PFSK-1 (cell line): ENCODE measurements around the gene PEX1.

Source experiments
- FOXP2 ChIP-seq: optimal IDR thresholded peaks from 2 replicates; pipeline ENCODE3; 2011; ENCODE audit warnings: borderline replicate concordance, control low read depth, inconsistent platforms; ENCODE audit not compliant: insufficient read depth; ENCODE audit errors: extremely low read length, extremely low read depth
- POLR2AphosphoS5 ChIP-seq: IDR thresholded peaks from 2 replicates; pipeline ENCODE4 v1.6.1; 2012; ENCODE audit warnings: low read depth, mild to moderate bottlenecking, control low read depth, low read length, moderate library complexity
- REST ChIP-seq, 2 experiments: IDR thresholded peaks; 2 replicates each; pipeline versions ENCODE4 v1.6.1 to v1.8.0; 2011 to 2012; ENCODE audit warnings: low read depth in 2 of 2, low read length in 2 of 2, control low read depth in 1 of 2, inconsistent platforms in 1 of 2, mild to moderate bottlenecking in 1 of 2, moderate library complexity in 1 of 2; ENCODE audit not compliant: insufficient read depth in 1 of 2
- SIN3A ChIP-seq: IDR thresholded peaks from 2 replicates; pipeline ENCODE4 v1.6.1; 2012; ENCODE audit warnings: mild to moderate bottlenecking, low read length, moderate library complexity, borderline replicate concordance; ENCODE audit not compliant: insufficient read depth
- TAF1 ChIP-seq: IDR thresholded peaks from 2 replicates; pipeline ENCODE4 v1.6.1; 2012; ENCODE audit warnings: low read length, control low read depth, borderline replicate concordance; ENCODE audit not compliant: insufficient read depth

- TF ChIP-seq POLR2AphosphoS5, result no peak
- no peak for TF ChIP-seq TAF1
- no peak for TF ChIP-seq REST (IDR thresholded peaks at IDR 0.05; ENCODE audit: insufficient read depth in 1 of 2, low read depth in 2 of 2, low read length in 2 of 2)
- no peak for TF ChIP-seq SIN3A
- no peak for TF ChIP-seq FOXP2
Observed at GRCh38 chr7:92451645-92452044, 76.7 kb downstream of the PEX1 start.
